Activated CD4-positive, alpha-beta T cell treated with anti-CD3 and anti-CD28 coated beads, Interleukin-2, Interleukin-6, amounts not matched to agents 100 ng/mL and 50 ng/mL, durations not matched to agents 16 hours and 8 hours (primary cell): Measurements from ENCODE around the gene ATG2A.
A peak's percentile ranks its signal among the peaks of the same experiment; 100 is the strongest.

ENCODE experiments used
- DNase-seq: peaks from one replicate; pipeline ENCODE4 v3.0.0-alpha.2; 2020

The ATG2A gene

DNA sequence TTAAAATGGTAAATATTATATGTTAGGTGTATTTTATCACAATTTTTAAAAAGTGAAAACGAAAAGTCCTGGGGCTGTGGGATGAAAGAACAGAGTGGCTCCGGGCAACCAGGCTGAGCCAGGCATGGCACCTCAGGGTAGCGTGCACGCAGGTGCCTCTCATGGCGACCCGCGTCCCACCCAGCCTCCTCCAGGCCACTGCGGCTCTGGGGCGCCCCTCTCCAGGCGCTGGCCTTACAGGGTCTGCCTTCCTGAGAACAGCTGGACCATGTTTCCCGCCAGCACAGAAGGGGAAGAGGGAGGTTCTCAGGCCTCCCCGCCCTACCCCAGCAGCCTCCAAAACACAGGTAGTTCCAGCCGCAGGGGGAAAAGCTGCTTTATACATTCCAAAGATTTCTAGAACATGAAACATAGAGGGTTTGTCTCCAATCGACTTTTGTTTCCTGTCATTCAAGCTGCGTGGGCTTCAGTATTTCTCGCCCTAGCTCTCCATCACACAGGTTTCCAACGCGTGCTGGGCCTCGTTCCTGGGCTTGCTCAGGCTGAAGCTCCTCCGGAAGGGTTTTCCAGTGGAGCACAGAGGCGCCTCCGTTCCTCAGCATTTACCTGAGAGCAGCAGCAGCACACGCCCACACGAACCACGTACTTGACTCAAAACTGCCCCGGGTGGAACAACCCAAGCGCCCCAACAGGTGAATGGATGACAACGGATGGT is 49.1 kb downstream of the ATG2A start:
- DNase-seq = no peak

DNA sequence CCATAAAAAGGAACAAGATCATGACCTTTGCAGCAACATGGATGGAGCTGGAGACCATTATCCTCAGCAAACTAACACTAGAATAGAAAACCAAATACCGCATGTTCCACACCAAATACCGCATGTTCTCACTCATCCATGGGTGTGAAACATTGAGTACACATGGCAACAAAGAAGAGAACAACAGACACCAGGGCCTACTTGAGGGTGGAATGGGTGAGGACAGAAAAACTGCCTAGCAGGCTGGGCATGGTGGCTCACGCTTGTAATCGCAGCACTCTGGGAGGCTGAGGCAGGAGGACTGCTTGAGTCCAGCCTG is 50.9 kb downstream of the ATG2A start:
- DNase-seq = no peak

DNA sequence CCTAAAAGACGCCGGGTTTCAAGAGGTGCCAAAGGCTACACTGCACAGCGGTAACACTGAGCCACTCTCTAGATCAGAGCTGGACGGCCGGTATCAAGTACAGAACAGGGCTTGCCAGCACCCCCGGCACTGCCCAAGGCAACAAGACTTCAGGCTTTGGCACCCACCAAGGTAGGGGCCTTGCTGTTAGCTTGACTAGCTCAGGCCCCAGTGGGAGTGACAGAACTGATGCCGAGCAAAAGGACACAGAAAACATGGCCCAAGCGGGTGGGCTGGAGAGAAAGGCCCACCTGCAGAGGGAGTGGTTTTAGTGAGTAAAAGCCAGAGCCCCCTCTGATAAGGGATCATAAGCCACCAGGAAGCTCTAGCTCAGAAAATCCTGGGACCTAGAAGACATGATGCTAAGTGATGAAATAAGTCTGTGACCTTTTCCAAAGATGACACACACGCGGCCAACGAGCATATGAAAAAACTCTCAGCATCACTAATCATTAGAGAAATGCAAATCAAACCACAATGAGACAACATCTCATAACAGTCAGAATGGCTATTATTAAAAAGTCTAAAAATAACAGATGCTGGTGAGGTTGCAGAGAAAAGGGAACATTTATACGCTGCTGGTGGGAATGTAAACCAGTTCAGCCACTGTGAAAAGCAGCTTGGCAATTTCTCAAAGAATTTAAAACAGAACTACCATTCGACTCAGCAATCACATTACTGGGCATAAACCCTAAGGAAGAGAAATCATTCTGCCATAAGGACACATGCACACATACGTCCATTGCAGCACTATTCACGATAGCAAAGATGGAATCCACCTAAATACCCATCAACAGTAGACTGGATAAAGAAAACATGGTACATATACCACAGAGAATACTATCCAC is 51.5 kb downstream of the ATG2A start:
- peak; percentile 71 for DNase-seq

DNA sequence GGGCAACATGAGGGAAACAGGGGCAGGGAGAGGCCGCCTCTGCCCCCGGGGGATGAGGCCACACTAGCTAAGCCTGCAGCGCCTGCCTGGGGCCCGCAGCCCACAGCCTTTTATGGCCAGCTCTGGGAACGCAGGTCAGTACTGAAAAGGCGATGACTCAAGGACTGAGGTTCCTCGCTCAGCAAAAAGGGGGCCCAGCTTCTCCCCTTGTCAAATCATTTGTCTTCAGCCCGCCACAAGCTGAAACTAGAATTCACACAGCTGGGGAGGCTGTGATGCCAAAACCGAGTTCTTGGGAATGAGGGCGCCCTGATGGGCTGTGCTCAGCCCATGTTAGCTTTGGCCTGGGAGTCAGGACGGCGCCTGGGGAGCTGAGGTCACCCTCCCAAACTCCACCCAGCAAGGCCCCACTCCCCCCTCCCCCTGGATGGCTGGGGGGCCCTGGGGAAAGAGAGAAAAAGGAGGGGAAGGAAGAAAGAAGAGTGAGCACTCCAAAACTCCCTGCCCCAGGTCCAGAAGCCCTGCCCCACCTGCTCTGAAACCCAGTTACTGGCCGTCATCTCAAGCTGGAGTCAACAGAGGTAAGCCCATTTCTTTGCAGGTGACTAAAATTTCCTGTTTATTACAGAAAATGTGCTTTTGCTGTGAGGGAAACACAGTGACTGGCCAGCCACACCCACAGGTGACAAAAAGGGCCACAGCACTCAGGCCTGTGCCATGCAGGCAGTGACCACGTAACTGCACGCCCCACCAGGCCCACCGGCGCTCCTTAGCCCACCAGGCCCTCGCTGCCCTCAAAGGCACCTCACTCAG is 52.3 kb downstream of the ATG2A start:
- DNase-seq = peak; percentile 76

DNA sequence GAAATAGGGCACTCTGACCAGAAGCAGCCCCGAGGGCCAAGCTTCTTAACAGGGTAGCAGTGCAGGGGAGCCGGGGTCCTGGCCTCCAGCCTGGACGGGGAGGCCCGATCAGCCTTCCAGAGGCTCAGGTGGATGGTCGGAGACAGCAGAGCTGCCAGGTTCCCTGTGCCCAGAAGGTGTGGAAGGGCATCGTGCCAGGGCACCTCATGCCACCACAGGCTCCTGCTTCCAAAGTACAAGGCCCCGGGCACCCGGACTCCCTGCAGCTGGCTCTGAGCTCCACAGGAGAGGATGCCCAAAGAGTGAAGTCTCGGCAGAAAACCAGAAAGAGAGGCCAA is 52.9 kb downstream of the ATG2A start:
- no peak for DNase-seq

DNA sequence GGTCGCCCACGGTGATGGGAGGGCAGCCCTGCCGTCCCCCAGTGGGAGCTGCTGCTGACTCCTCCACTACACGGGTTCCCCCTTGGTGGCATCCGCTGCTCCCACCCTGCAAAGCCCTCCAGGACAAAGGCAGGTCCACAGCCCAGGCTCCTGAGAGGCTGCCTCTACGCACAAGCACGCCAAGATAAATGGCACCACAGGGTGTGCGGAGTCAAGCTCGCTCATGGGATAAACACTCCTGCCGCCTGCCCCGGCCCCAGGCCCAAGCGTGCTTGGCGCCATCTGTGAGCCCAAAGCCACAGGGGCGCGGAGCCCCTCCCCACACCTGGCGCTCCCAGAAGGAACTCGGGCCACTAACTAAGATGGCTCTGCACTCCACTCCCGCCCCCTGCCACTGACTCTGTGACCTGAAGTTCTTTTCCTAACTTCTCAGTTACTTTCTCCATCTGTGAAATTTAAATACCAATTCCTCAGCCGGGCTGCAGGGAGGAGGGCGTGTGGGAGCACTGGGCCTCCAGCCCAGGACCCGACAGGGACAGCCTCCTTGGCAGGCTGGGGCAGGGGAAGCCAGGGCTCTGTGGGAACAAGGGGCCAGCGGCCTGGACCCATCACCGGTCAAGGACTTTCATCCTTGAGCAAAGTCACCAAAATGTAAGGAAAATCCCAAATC is 53.5 kb downstream of the ATG2A start:
- DNase-seq = no peak

DNA sequence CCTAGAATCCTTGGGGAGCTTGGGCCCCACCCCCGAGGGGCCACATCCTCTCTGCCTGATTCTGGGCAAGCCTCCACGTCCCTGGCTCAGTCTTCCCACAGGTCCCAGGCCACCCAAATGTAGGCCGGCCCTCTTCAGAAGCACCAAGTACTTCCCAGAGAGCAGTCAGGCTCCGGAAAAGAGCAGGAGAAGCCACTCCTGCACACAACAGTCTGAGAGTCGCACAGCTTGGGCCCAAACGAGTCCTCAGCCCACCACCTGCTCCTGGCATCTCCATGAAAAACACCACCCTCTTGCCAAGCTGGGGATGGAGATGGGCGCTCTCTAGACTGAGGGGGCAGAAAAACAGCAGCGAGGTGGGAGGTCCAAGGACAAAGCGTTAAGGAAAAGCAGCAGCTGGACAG is 54.0 kb downstream of the ATG2A start:
- DNase-seq = no peak

DNA sequence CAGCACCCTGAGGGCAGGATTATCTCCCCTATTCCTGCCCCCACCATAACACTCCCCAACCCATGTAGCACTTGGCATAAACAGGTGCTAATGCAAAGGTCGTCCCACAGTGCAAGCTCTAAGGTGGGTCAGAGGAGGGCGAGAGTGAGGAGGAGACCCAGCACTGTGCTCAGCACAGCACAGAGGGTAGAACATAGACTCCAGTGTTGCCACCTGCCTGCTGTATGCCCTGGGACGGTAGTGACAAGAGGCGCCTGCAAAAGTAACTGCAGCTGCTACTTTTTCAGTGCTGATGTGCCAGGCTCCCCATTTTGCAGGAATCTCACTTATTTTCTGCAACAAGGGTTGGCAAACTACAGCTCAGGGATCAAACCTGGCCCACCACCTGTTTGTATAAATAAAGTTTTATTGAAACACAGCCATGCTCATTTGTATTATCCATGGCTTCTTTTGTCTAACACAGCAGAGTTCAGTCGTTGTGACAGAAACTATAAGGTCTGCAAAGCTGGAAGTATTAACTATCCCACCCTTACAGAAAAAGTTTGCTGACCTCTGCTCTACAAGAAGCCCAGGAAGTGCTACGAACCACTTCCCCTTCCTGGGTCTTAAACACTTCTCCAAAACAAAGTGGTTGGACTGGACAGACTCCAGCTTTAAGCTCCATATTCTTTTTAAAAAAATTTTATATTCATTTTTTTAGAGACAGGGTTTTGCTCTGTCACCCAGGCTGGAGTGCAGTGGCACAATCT is 55.6 kb downstream of the ATG2A start:
- DNase-seq = no peak

DNA sequence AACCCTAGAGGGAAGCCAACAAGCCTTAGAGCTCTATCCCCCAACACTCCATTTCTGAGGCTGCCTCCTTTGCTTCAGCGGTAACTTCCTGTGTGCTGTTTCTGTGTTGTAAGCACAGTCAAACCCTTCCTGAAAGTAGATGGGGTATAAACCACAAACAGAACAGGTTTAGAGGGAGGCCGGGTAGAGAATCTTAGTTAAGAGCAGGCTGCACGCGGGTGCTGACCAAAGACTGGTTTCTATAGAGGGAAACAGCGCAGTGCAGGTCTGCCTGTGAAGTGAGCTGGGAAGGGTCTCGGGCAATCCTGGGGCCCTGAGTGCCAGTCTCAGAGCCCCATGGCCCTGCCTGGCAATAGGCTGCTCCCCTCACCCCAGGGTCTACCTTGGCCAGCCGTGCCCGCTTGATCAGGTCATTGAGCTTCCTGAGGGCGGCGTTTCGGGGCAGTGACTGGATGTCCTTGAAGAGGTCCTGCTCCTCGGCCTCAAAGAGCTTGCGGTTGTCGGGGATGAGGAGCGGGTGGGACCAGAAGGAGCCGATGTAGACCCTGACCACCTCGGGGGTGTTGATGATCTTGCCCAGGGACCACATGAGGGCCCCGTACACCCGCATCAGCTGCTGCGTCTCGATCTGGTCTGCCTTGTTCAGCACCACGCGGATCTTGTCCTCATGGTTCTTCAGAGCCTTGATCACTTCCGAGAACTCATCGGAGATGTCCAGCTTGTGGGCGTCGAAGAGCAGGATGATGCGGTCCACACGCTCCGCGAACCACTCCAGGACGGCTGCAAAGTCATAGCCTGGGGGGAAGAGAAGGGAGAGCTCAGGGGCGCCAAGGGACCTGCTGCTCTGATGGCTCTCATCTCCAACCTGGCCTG is 57.2 kb downstream of the ATG2A start:
- peak; percentile 94 for DNase-seq

DNA sequence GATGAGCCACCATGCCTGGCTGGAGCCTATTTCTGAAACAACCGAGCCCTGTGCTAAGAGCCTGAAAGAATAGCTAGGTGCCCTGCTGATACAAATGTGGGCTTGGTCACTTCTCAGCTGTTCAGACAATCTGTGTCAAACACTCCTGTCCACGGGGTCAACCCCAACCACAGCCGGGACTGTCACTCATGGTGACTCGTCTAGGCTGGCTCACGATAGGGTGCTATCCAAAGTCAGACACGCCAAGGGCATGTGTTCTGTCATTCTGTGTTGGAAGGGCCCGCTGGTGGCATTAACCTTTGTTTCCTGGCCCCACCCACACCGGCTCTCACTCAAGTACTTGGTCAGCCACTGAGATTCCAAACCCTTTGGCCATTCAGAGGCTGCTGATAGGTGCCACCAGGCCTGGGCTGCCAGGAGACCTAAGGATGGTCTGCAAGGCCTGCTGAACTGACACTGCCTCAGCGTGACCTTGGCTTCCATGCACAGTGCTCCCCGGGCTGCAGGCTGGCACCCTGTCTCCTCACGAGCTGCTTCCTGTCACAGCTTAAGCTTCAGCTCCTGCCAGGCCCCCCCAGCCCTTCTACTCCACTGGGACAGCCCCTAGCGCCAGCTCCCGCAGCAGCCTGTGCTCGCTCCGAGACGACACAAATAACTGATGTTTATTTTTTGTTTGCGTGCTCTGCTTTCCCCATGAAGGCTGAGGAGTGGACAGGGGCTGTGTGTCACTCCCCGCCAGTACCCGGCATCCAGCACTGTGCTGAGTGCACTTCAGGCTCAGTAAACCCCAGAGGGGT is 58.3 kb downstream of the ATG2A start:
- peak; percentile 82 for DNase-seq

DNA sequence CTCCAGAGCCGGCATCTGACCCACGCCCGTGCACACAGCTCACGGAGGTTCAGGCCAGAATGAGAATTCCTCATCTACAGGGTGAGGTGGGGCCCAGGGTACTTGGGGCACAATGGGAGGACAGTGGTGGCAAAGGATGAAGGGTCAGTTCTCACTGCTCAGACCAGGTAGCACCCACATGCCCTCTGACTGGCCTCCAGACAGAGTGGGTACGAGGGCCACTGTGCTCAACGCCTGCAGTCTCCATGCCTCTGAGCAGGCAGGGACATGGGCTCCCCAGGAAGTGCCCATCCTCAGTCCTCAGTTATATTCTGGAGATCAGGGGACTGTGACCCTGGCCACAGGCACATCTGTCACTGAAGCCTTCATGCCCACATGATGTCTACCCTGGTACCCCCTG is 59.5 kb downstream of the ATG2A start:
- DNase-seq = no peak

DNA sequence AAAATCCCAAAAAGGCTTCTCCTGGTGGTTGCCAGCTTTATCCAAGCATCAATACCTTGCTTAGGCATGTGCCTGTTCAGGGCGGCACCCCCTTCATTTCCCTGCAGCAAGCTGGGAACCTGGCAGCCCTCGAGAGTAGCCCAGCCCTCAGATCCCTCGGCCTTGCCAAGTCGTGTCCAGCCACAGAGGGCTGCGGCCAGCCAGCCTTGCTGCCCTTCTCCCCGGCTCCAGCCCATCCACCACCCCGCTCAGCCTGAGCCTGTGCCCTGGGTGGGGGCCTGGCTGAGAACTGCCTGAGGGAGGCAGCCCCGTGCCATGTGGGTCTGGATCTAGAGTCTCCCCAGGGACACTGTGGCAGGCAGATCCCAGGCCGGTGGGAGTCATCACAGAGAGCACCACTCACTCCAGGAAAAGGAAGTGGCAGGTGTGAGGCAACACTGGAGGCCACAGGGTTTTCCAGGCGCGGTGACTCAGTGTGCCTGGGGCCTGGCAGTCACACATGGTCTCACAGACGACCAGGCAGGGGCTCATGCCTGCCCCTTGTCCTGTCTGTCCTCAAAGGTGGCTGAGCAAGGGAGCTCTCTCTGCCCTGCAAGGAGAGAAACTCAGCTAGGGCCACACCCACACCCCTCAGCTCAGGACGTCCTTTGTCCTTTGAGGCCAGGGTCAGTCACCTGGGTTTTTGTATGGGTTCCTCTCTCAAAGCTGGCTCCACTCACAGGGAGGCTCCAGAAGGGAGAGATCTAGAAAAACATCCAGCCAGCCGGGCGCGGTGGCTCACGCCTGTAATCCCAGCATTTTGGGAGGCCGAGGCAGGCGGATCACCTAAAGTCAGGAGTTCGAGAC is 60.4 kb downstream of the ATG2A start:
- DNase-seq = peak; percentile 85

DNA sequence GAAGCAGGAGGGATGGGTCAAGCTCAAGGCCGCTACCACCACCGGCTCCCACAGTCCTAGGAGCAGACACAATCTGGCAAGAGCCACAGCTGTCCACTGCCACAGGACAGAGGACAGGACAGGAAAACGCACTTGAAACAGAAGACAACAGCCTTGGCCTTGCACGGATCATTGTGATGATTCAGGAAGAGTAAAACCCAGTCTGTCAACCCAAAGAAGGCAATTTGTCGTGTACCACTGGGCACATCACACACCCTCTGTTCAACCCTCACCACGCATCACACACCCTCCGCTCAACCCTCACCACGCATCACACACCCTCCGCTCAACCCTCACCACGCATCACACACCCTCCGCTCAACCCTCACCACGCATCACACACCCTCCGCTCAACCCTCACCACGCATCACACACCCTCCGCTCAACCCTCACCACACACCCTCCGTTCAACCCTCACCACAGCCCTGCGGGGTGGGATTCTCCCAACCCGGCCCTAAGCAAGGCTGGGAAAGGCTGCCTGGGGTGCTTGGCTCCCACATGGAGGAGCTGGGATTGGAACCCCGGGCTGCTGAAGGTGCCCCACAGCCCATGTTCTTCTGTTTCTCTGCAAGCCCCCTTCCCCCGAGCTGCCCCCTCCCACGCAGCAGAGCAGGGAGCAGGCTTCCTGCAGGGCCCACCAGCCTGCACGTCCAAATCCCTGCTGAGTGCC is 61.3 kb downstream of the ATG2A start:
- DNase-seq = no peak

DNA sequence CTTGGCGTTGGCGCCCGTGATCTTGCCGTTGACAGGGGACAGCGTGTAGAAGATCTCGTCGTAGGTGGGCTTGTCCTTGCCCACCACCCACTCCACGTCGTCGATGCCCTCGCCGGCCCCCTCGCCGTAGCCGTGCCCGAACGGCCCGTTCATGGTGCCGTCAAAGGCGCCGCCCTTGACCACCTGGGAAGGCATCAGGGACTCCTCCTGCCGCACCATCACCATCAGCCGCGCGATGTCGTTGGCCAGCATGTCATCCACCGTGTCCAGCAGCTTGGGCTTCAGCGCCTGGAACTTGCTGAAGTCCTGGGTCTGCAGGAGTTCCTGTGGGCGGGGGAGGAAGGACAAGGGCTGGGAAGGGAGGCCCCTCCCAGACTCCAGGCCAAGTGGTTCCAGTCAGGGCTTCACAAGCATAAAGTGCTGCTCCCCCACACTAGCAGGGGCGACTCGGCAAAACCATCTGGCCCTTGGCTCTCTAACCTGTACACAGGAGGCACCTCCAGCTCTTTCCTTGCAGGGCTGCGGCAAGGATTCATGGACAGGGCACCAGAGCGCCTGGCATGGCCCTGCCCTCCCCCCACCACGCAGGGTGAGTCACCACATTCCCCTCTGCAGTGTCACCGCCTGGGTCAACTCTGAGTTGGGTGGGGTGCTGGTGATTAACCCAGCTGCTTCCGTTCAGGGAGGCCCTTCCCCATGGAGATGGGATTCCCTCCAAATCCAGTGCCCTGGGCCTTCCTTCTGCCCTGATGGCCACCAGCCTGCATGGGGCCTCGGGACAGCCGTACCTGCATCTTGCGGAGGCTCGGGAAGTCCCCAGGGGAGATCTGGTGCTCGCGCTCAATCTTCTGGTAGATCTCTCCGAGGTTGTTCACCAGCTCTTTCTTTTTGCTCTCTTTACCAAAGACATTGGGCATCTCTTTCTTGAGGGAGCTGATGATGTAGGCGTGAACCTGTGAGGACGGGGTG is 62.2 kb downstream of the ATG2A start:
- peak; percentile 56 for DNase-seq

DNA sequence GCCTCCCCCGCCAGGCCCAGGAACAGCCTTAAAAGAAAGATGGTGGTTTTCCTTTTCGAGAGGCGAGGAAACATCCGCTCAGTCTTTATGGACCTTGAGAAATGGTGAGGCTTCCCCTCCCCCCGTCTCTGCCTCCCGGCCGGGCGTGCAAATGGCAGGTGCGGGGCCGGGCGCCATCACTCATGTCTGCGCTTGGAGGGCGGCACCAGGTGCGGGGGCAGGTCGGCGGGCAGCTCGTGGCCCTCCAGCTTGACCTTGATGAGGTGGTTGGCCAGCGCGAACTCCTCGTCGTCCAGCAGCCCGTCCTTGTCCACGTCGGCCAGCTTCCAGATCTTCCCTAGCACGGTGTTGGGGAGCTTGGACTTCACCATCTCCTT is 62.9 kb downstream of the ATG2A start:
- no peak for DNase-seq

DNA sequence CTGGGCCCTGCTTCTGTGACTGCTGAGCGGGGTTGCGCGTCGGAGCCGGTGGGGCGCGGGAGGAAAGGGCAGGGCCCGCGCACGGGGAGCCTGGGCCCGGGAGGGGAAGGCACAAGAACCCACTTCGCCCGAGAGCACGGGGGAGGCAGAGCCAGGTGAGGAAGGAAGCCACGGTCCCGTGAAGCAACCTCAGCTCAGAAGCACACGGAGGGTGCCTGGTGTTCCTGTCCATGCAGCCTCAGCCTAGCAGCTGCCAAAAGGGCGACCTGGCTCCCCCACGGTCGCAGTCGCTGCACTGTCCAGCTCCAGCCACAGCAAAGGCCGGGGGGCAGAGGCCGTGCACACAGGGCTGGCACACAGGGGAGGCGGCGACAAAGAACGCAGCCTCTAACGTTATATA is 63.3 kb downstream of the ATG2A start:
- DNase-seq = no peak

DNA sequence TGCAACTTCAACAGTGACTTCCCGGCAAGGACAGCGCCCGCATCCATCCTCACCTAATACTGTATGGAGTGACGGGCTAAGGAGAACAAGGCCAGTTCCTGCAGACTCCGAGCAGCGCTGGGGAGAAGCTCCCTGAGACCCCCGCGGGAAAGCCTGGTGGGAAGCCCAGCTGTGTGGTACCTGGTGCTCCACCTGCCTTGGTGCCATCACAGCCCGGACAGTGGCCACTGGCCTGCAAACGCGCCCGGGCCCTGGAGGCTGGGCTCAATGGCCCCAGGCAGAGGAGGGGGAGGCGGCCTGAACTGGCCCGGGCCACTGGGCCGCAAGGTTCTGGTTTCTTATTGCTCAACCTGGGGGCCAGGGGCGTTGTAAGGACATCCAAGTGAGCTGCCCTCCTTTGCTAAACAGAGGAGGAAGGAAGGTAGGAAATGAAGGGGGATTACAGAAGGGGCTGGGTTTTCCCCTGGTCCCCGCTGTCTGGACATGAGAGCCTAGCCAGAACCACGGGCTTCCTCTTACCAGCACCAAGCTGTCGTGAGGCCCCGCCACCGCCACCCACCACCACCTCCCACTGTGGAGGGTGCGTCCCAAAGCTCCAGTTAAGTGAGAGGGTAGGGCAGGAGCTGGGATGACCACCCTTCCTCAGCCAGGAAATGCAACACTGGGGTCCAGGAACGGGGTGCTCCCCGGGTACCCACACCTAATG is 64.1 kb downstream of the ATG2A start:
- DNase-seq = no peak
